ELF-1 (cell line): ENCODE measurements around the gene SPEF2.

Source experiments
- DNase-seq: peaks from one replicate; pipeline ENCODE4 v3.0.0-alpha.2; 2016; ENCODE audit warnings: low read depth, low spot score

The SPEF2 gene

DNA sequence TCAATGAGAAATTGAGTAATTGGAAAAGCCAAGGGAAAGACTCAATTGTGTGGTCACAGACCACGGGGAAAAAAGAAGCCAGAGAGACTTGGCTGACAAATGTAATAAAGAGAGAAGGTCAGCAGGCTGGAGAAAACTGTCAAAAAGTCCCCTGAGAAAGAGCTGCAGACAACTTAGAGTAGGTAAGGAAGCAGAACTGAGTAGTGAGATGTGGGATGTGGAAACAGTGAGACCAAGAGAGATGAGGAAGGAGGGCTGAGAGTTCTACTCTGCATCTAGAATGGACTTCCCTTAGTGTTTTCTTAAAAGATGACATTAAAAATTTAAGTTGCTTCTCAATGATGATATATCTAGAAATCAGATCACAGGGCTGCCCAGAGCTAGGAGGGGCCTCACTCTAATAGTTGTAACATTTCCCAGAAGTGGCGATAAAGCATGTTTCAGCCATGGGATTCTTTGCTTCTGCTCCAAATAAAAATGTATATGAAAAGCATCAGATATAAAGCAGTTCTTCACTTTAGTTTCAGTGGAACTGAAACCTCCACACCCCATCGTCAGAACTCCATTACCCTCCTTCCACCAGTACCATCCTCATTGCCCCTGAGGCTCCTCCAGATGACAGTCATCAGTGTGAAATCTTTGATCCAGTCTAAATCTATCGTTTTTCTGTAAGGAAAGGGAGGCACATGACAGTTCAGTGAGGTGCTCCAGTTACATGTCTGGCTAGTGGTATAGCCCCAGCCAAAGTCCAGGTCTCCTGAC lies 80.6 kb downstream of the SPEF2 start:
- no peak for DNase-seq

DNA sequence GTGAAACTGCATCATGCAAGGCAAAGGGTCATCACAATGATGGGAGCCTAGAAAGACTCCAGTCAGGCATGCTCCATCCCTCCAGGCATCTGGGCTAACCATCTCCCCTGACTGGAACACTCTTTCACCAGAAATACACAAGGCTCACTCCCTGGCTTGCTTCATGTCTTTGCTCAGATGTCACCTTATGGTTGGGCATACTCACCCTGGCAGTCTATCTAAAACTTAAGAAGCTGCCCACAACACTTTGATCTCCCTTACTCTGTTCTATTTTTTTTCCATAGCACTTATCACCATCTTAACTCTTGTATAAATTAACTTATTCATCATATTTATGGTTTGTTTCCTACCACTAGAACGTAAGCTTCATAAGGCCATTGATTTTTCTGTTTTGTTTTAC lies 90.0 kb downstream of the SPEF2 start:
- DNase-seq, result no peak

DNA sequence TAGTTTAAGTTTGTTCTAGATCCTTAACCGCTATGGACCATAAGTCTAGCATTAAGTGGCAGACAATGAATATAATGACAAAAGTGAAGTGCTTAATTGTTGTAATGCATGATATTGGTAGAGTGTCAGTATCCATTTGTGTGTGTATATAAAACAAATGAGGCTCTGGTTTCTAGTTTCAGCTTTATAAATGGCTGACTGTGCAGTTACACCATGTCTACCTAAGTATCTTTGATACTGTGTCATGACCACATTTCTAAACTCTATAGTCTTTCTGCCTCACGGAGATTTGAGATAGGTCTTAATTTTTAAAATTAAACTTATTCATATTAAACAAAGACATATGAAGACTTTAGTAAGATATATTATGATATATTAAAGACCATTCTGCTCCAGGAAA lies 92.0 kb downstream of the SPEF2 start:
- no peak for DNase-seq

DNA sequence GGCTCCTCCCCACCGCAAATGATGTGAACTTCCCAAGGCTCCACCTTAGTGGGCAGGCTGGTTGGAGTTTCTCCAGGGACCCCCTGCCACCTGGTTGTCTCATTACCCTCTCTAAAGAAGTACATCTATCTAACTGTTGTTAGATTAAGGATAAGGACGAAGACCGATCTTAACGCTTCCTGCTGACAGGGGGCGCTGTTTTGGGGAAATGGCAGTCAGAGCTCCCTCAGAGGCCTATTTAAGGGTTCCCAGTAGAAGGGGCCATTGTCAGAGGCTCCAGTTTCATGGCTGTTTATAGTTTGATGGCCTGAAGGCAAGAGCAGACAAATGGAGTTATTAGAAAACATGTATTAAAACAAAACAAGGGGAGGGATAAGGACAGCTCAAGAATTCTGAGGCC lies 100.1 kb downstream of the SPEF2 start:
- no peak for DNase-seq

DNA sequence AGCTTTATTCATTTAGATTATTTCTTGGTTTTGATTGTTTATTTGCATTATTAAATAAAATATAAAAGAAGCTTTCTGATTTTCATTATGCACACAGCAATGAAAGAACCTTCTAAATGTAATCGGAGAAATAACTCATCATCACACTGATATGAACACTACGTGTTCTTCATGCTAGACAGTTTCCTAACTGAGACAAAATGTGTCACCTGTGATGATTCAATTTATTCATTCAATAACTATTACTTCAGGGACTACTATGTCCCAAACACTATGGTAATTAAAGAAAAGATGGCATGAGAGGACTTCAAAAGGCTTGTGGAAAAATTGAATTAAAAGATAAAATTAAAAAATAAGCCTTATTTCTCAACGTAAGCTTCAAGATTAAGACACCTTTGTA lies 118.1 kb downstream of the SPEF2 start:
- DNase-seq, result no peak

DNA sequence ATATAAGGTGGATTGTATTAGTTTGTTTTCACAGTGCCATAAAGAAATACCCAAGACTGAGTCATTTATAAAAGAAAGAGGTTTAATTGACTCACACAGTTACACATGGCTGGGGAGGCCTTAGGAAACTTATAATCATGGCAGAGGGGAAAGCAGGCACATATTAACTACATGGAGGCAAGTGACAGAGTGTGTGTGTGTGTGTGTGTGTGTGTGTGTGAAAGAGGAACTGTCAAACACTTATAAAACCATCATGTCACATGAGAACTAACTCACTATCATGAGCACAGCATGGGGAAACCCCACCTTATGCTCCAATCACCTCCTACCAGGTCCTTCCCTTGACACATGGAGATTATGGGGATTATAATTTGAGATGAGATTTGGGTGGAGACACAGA lies 118.6 kb downstream of the SPEF2 start:
- no peak for DNase-seq

DNA sequence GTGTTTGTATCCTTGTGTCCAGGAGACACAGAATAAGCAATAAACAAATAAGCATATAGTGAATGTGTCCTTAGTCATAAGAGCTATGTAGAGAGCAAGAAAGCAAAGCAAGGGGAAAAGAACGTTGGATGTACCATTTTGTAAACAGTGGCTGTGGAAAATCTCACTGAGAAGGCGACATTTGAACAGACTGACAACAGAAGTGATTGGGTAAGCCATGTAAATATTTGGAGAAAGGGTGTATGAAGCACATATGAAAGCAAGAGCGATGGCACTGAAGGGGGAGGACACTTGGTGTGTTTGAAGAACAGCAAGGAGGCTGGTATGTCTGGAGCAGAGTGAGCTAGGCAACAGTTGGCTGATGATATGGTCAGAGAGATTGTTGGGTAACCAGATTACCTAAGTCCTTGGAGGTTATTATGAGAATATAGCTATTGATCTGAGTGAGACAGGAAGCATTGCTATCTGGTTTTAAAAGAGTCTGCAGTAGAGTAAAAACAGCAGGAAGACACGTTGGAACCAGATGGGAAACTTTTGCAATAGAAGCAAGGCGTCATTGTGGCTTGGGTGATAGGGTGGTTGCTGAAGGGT lies 123.6 kb downstream of the SPEF2 start:
- DNase-seq, result no peak

DNA sequence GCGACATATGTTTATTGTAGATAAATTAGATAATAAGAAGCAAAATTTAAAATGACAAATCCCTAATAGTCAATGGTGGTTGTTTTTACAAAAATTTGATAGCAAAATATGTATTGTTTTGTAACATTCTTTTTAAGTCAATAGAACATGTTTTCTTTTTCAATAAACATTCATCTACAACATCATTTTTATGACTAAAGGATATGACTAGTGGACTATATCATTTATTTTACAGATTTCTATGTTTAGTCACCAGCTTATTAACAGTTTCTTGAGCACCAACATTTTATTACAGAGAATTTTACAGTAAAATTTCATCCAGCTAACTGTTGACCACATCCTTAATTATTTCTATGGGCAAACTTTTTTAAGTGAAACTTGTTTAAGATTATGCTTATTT lies 124.3 kb downstream of the SPEF2 start:
- DNase-seq, result no peak

DNA sequence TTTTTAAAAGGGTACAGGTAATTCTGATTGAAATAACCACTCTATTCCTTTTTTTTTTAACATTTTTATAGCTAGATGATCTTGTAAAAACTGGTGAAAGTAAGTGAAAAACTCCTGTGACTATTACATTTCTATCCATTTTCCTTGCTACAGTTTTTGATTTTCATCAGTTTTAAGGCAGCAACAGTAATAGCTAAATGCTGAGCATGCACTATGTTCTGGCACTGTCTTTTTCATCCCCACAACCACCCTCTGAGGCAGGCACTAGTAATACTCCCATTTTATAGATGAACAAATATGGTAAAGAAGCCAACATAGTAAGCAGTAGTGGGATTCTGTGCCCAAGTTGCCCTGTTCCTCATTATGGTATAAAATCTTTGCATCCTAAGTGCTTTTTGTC lies 126.0 kb downstream of the SPEF2 start:
- DNase-seq, result no peak

DNA sequence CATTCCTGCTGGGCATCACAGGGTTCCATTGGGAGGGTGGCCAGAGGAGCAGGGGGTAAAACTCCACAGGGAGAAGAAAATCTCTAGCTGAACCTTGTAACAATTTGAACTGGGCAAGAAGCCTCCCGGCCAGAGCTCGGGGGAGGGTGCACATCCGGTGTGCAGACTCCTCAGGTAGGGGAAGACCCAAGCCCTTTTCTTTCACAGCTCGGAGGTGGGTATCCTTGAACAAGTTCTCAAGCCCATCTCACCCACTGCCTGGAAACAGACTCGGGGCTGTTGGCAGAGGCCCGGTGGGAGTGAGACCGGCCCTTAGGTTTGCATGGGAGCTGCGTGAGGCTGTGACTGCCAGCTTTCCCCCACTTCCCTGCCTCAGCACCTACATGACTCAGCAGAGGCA lies 127.5 kb downstream of the SPEF2 start:
- peak; percentile 2 for DNase-seq

DNA sequence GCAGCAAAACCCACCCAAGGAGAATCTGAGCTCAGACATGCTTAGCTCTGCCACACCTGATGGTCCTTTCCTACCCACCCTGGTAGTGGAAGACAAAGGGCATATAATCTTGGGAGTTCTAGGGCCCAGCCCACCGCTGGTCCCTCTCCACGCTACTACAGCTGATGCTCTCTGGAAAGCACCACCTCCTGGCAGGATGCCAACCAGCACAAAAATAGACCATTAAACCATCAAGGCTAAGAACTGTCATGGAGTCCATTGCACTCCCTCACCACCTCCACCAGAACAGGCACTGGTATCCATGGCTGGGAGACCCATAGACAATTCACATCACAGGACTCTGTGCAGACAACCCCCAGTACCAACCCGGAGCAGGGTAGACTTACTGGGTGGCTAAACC lies 128.0 kb downstream of the SPEF2 start:
- no peak for DNase-seq

DNA sequence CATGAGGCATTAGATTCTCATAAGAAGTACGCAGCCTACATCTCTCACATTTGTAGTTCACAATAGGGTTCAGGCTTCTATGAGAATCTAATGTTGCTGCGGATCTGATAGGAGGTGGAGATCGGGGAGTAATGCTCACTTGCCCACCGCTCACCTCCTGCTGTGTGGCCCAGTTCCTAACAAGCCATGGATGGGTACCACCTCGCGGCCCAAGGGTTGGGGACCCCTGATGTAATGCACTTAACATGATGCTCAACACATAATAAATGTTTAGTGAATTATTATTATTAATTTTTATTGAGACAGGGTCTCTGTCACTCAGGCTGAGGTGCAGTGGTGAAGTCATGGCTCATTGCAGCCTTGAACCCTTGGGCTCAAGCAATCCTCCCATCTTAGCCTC lies 134.3 kb downstream of the SPEF2 start:
- DNase-seq, result no peak

DNA sequence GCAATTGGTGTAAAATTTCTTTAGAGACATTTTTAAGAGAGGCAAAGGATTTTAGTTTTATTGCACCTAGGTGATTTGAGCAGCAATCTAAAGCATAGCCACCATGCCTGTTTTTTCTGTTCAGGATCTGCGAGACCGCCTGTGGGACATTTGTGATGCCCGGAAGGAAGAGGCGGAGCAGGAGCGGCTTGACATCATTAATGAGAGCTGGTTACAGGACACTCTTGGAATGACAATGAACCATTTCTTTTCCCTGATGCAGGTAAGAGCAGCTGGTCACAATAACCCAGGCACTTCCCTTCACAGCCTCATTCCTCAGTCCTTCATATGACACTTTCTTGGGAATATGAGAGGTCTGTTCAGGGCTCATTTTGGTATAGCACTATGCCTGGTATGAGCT lies 135.8 kb downstream of the SPEF2 start:
- peak; percentile 35 for DNase-seq

DNA sequence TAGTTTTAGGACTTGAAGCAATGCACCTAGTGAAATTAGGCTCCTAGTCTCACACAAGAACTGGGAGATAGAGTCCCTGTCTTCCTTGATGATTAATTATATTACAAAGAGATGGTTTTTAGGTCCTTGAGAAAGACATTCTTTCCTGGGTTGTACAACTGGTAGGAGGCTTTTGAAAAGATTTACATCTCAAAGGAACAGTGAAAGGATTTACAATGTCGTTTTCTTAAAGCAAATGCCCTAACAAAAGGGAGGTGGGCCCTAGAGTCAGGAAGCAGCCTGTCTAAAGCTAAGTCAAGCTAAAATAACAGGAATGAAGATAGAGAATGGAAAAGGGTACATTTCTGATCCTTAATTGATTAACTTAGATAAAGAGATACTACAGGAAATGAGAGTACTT lies 136.8 kb downstream of the SPEF2 start:
- DNase-seq, result peak; percentile 11

DNA sequence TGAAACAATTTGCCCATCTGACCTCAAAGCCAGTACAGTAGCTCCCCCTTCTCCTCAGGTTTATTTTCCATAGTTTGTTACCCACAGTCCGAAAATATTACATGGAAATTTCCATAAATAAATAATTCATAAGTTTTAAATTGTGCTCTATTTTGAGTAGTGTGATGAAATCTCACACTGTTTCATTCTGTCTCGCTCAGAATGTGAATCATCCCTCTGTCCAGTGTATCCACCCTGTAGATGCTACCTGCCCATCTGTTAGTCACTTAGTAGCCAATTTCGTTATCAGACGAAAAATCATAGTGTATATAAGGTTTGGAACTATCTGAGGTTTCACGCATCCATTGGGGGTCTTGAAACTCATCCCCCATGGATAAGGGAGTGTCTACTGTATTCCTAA lies 138.3 kb downstream of the SPEF2 start:
- DNase-seq, result no peak

DNA sequence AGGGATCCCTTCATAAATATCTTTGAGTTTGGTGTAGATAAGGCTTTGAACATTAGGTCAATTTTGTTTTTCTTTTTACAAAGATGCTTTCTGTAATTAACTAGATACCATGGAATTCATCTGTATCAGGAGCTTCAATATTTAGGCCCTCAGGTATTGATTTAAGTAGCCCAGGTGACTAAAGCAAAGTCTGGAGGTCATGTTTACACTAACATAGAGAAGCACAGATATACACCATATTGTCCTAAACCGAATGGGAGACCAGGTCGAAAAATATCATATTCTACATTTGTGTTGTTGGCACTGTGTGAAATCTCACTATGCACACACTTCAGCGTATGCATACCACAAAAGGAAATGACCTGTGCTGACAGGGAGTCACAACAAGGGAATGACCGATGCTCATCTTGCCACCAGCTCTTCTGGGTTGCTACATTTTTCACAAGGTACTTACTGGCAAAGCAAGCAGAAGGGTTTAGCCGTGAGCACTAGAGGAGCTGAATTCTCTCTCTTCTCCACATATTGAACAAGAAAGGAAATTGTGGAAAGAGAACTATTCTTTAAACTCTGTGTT lies 140.6 kb downstream of the SPEF2 start:
- DNase-seq, result no peak

DNA sequence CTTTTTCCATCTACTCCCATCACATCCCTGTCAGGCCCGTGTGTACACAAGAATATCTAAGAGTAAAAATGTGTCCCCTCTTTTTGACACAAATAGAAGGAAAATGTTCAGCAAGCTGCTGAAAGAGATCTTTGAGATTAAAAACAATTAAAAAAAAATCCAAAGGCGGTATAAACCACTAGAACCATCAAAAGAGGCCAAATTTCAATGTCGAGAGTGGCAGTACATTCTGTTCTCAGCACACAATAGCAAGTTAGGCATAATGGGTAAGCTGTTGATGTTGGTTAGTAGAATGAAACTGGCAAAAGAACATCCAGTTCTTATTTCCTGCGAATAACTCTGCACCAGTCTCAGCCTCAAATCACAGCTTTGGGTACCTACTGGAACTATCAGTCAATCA lies 143.9 kb downstream of the SPEF2 start:
- DNase-seq, result no peak

DNA sequence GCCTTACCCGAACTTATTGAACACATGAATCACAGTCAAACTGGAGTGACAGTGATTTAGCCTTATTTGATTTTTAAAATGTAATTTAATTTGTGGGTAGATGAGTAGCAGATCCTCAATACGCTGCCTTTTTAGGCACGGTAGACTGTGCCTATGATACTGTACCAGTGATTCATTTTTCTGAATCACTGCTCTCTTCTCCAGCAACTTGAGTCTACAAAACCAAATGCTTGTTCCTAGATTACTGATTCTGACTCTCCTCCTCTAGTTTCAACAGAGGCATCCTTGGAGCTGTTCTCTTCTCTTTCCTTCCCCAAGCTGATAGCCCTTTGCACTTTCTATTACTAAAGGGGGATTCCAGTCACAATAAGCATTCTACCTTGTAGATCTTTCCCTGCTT lies 144.7 kb downstream of the SPEF2 start:
- no peak for DNase-seq

DNA sequence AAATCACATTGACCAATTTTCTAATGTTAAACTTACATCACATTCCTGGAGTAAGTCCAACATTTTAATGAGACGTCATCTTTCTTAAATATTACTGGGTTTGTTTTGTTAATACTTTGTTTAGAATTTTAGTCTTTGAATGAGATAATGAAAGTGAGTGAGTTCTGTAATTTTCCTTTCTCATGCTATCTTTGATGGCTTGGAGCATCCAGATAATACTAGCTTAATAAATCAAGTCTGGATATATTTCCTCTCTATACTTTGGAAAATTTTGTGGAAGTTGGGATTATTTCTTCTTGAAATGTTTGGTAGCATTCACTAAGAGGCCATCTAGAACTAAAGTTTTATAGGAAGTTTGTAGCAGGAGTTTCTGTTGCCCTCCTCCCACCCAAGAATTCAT lies 148.3 kb downstream of the SPEF2 start:
- DNase-seq, result no peak

DNA sequence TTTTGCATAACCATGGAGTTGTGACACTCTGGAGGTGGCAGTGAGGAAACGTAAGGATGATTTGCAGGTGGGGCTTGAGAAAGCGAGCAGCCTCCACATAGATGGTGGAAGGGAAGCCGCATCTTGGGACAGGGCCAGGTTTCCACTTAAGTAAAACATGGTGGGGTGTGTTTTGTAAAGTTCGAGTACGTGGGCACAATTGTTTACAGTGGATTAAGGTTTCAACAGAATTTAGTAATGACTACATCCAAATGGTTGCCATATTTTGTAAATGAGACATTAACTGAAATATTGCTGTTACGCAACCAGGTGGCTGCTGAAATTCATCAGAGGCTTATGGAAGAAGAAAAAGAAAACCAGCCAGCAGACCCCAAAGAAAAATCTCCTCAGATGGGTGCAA lies 153.6 kb downstream of the SPEF2 start:
- DNase-seq, result no peak

DNA sequence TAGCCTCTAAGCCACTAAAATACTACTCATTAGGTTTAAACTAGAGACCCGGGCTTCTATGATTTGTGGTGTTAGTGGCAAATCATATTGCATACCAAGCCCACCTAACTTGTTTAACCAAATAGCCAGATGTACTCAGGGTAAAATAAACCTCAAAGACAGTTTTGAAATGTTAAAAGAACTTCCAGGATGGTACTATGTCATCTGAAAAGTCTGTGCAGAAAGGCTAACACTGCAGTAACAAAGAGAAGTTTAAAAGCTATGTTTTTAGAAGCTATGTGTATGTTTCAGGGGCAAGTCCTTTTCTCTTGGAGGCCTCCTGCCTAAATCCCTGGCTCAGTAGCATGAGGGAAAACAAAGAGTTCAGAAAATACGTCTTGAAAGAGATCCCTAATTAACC lies 154.2 kb downstream of the SPEF2 start:
- no peak for DNase-seq

DNA sequence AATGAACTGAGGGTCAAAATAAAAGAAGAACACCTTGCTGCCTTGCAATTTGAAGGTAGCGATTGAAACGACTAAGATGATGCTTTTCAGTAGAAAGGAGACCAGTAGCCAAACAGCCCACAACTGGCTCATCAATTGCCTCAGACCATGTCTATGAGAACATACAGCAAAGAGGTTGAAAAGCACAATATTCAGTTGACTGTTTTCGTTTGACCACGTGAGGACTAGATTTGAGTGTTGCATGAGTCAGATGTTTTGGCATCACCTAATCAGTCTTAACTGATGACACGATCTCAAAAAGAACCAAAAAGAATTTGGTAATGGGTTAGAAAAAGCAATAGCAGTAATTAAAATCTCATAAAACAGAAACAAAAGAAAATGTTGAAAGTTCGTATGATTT lies 156.3 kb downstream of the SPEF2 start:
- no peak for DNase-seq

DNA sequence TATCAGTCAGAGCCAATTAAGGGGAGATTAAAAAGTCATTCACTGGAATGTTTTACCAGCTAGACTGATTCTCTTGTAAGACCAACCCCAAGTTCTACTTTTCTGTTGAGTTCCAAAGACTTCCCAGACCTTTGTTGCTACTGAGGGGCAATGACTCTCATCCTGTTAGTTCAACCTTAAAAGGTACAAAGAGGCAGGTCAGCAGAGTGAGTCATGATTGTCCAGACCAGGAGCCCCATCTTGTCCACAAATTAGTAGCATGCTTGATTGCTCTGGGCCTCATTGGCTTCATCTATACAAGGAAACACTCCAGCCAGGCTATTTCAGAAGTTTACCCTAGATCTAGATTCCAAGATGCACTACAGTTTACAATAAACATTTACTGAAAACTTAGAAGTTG lies 159.1 kb downstream of the SPEF2 start:
- DNase-seq, result no peak
